Activated naive CD8-positive, alpha-beta T cell treated with anti-CD3 and anti-CD28 coated beads, Interleukin-2, amount 10 ng/mL, durations not matched to agents 7 days and 5 days (primary cell): ENCODE data around the gene UQCC2. TPM values are rescaled to one million over a fixed set of nuclear protein-coding genes. Genes with fewer than 3 reads are reported as not detected.

Experiments
- ATAC-seq: fragments of 150-1000 bp; cut with Tn5 transposase; one replicate; pipeline ENCODE4 v1.10.0; 2021; ENCODE audit warnings: low read depth, moderate library complexity
- POLR2A ChIA-PET: fragments of 350-600 bp; sonication (Branson Sonifier 250); formaldehyde crosslinking; loops from one replicate; lab custom pipeline; 2021; ENCODE audit warnings: antibody characterized with exemption; lab: Charles Lee
- DNase-seq: peaks from one replicate; pipeline ENCODE4 v3.0.0; 2021
- H3K27ac Mint-ChIP-seq: one replicate; pipeline ENCODE4 v1.8.0; 2022; ENCODE audit warnings: mild to moderate bottlenecking, mixed read lengths
- H3K27me3 Mint-ChIP-seq: one replicate; pipeline ENCODE4 v1.8.0; 2022; ENCODE audit warnings: mild to moderate bottlenecking, moderate library complexity, mixed read lengths
- H3K36me3 Mint-ChIP-seq: one replicate; pipeline ENCODE4 v1.8.0; 2021; ENCODE audit warnings: mild to moderate bottlenecking, mixed read lengths
- H3K4me1 Mint-ChIP-seq: one replicate; pipeline ENCODE4 v1.8.0; 2021; ENCODE audit warnings: mixed read lengths
- H3K4me3 Mint-ChIP-seq: one replicate; pipeline ENCODE4 v1.8.0; 2022; ENCODE audit warnings: mild to moderate bottlenecking, moderate library complexity, mixed read lengths
- H3K9me3 Mint-ChIP-seq: one replicate; pipeline ENCODE4 v1.8.0; 2021; ENCODE audit warnings: mixed read lengths
- total RNA-seq, 2 experiments: library from RNA; stranded (reverse); gene quantifications; one replicate each; pipeline ENCODE4 v1.2.3, GENCODE V29; 2021

Gene UQCC2
- total RNA-seq, 2 experiments from 2014 or later: 60.9 to 64.0 TPM

GRCh38 chr6:33749401-33749800, 37.9 kb upstream of the UQCC2 start:
- H3K9me3 Mint-ChIP-seq: no peaks in the 10 kb centered on the region
- DNase-seq (no peak), ATAC-seq (no peak)
- H3K4me1 Mint-ChIP-seq: no peaks in the 10 kb centered on the region
- H3K27ac Mint-ChIP-seq: peak overlapping the region; percentile 37
- no peaks in the 10 kb centered on the region for H3K36me3 Mint-ChIP-seq
- POLR2A ChIA-PET: no interaction called here
- peaks cover 2% of the 10 kb centered on the region for H3K27me3 Mint-ChIP-seq
- no peak overlapping the region for H3K4me3 Mint-ChIP-seq

- Mint-ChIP-seq H3K27me3 (peaks cover 7% of the 10 kb centered on the region), H3K27ac (no peak overlapping the region), H3K4me3 (no peak overlapping the region), H3K9me3 (no peaks in the 10 kb centered on the region), H3K4me1 (no peaks in the 10 kb centered on the region), H3K36me3 (no peaks in the 10 kb centered on the region)
- ATAC-seq (no peak), DNase-seq (no peak)
- POLR2A ChIA-PET: no interaction called here
Measured at GRCh38 chr6:33748841-33749240, 37.3 kb upstream of the UQCC2 start.

- H3K36me3 Mint-ChIP-seq: no peaks in the 10 kb centered on the region
- no peaks in the 10 kb centered on the region for H3K4me1 Mint-ChIP-seq
- POLR2A ChIA-PET: no interaction called here
- ATAC-seq: no peak
- no peak for DNase-seq
- no peak overlapping the region for H3K4me3 Mint-ChIP-seq
- no peaks in the 10 kb centered on the region for H3K9me3 Mint-ChIP-seq
- H3K27me3 Mint-ChIP-seq: peaks cover 16% of the 10 kb centered on the region
- no peak overlapping the region for H3K27ac Mint-ChIP-seq
Measured at GRCh38 chr6:33747823-33748222, 36.3 kb upstream of the UQCC2 start.

- DNase-seq (no peak), ATAC-seq (no peak)
- H3K36me3 Mint-ChIP-seq: no peaks in the 10 kb centered on the region
- no peaks in the 10 kb centered on the region for H3K4me1 Mint-ChIP-seq
- no peak within 1 kb of the TSS for H3K27ac Mint-ChIP-seq
- no peak within 1 kb of the TSS for H3K4me3 Mint-ChIP-seq
- no peaks in the 10 kb centered on the region for H3K9me3 Mint-ChIP-seq
- H3K27me3 Mint-ChIP-seq: peaks cover 19% of the 10 kb centered on the region
- POLR2A ChIA-PET: interaction anchor here (1.2 kb wide), 1 partner anchor 36 kb away, joined by 5 read pairs; the partner anchor contains the start of gene UQCC2
Measured at GRCh38 chr6:33746651-33747100, 35.2 kb upstream of the UQCC2 start, which contains the start of gene IP6K3. Gene IP6K3 (minus strand): TSS chr6:33746905. CDS start chr6:33735476, 11,429 bp downstream.

- POLR2A ChIA-PET: interaction anchor here (0.6 to 1.2 kb wide), 2 partner anchors 35 to 446 kb away, joined by 5 to 8 read pairs; partner anchors contain the start of gene UQCC2
- H3K4me1 Mint-ChIP-seq: no peaks in the 10 kb centered on the region
- DNase-seq: no peak
- H3K27ac Mint-ChIP-seq: no peak overlapping the region
- no peak for ATAC-seq
- no peaks in the 10 kb centered on the region for H3K36me3 Mint-ChIP-seq
- H3K9me3 Mint-ChIP-seq: no peaks in the 10 kb centered on the region
- peaks cover 19% of the 10 kb centered on the region for H3K27me3 Mint-ChIP-seq
- no peak overlapping the region for H3K4me3 Mint-ChIP-seq
Measured at GRCh38 chr6:33746036-33746600, 34.6 kb upstream of the UQCC2 start.

- ATAC-seq: no peak
- POLR2A ChIA-PET: interaction anchor here (0.6 to 1.2 kb wide), 2 partner anchors 35 to 446 kb away, joined by 5 to 8 read pairs; partner anchors contain the start of gene UQCC2
- peaks cover 19% of the 10 kb centered on the region for H3K27me3 Mint-ChIP-seq
- no peaks in the 10 kb centered on the region for H3K36me3 Mint-ChIP-seq
- H3K4me1 Mint-ChIP-seq: no peaks in the 10 kb centered on the region
- no peaks in the 10 kb centered on the region for H3K9me3 Mint-ChIP-seq
- H3K4me3 Mint-ChIP-seq: no peak overlapping the region
- no peak for DNase-seq
- H3K27ac Mint-ChIP-seq: no peak overlapping the region
Measured at GRCh38 chr6:33745548-33745947, 34.0 kb upstream of the UQCC2 start.

GRCh38 chr6:33744895-33745546, 33.5 kb upstream of the UQCC2 start:
- no peak for ATAC-seq
- POLR2A ChIA-PET: no interaction called here
- Mint-ChIP-seq H3K27ac (no peak overlapping the region), H3K36me3 (no peaks in the 10 kb centered on the region), H3K27me3 (peaks cover 19% of the 10 kb centered on the region), H3K4me1 (no peaks in the 10 kb centered on the region), H3K4me3 (no peak overlapping the region), H3K9me3 (no peaks in the 10 kb centered on the region)
- DNase-seq: no peak

- no peaks in the 10 kb centered on the region for H3K4me1 Mint-ChIP-seq
- H3K36me3 Mint-ChIP-seq: no peaks in the 10 kb centered on the region
- no peak overlapping the region for H3K27ac Mint-ChIP-seq
- peak; percentile 75 for ATAC-seq
- peak; percentile 75 for DNase-seq
- no peak overlapping the region for H3K4me3 Mint-ChIP-seq
- POLR2A ChIA-PET: no interaction called here
- H3K9me3 Mint-ChIP-seq: no peaks in the 10 kb centered on the region
- peaks cover 19% of the 10 kb centered on the region for H3K27me3 Mint-ChIP-seq
Measured at GRCh38 chr6:33744001-33744848, 32.7 kb upstream of the UQCC2 start.

GRCh38 chr6:33742837-33743236, 31.3 kb upstream of the UQCC2 start:
- Mint-ChIP-seq H3K9me3 (no peaks in the 10 kb centered on the region), H3K4me3 (no peak overlapping the region), H3K27me3 (peaks cover 19% of the 10 kb centered on the region), H3K4me1 (no peaks in the 10 kb centered on the region), H3K36me3 (no peaks in the 10 kb centered on the region), H3K27ac (no peak overlapping the region)
- POLR2A ChIA-PET: no interaction called here
- no peak for DNase-seq
- ATAC-seq: no peak

- H3K27ac Mint-ChIP-seq: no peak overlapping the region
- no peaks in the 10 kb centered on the region for H3K4me1 Mint-ChIP-seq
- H3K27me3 Mint-ChIP-seq: peaks cover 19% of the 10 kb centered on the region
- H3K36me3 Mint-ChIP-seq: no peaks in the 10 kb centered on the region
- no peak overlapping the region for H3K4me3 Mint-ChIP-seq
- POLR2A ChIA-PET: no interaction called here
- ATAC-seq (no peak), DNase-seq (no peak)
- H3K9me3 Mint-ChIP-seq: no peaks in the 10 kb centered on the region
Measured at GRCh38 chr6:33742092-33742491, 30.6 kb upstream of the UQCC2 start.

GRCh38 chr6:33740794-33741193, 29.3 kb upstream of the UQCC2 start:
- POLR2A ChIA-PET: no interaction called here
- Mint-ChIP-seq H3K36me3 (no peaks in the 10 kb centered on the region), H3K9me3 (no peaks in the 10 kb centered on the region), H3K27ac (no peak overlapping the region), H3K4me1 (no peaks in the 10 kb centered on the region), H3K27me3 (peaks cover 19% of the 10 kb centered on the region), H3K4me3 (no peak overlapping the region)
- no peak for DNase-seq
- ATAC-seq: no peak

GRCh38 chr6:33740204-33740608, 28.7 kb upstream of the UQCC2 start:
- Mint-ChIP-seq H3K27ac (no peak overlapping the region), H3K4me3 (no peak overlapping the region), H3K36me3 (no peaks in the 10 kb centered on the region), H3K9me3 (no peaks in the 10 kb centered on the region), H3K4me1 (no peaks in the 10 kb centered on the region), H3K27me3 (peaks cover 17% of the 10 kb centered on the region)
- ATAC-seq (no peak), DNase-seq (no peak)
- POLR2A ChIA-PET: no interaction called here

GRCh38 chr6:33739571-33739970, 28.1 kb upstream of the UQCC2 start:
- DNase-seq (no peak), ATAC-seq (no peak)
- POLR2A ChIA-PET: no interaction called here
- no peak overlapping the region for H3K27ac Mint-ChIP-seq
- no peaks in the 10 kb centered on the region for H3K4me1 Mint-ChIP-seq
- H3K36me3 Mint-ChIP-seq: no peaks in the 10 kb centered on the region
- peaks cover 17% of the 10 kb centered on the region for H3K27me3 Mint-ChIP-seq
- H3K9me3 Mint-ChIP-seq: no peaks in the 10 kb centered on the region
- no peak overlapping the region for H3K4me3 Mint-ChIP-seq
